Bronchial smooth muscle cell (primary cell): Measurements from ENCODE around the gene NLRP12. TPM values are rescaled to one million over a fixed set of nuclear protein-coding genes. Genes with fewer than 3 reads are reported as not detected.

ENCODE experiments used
- total RNA-seq: library from RNA; depleted of rRNA; stranded (reverse); fragments of >200 nt; gene quantifications from 2 replicates; pipeline ENCODE4 v1.2.1, GENCODE V29; 2014

Gene NLRP12
- not detected in 2 replicates for total RNA-seq

GRCh38 chr19:53824134-53824611 lies at the start of gene NLRP12:
Gene NLRP12, minus strand, starts transcription at chr19:53824314. Its CDS starts 140 bp downstream, at chr19:53824174.

GRCh38 chr19:53867225-53868090 lies 43.3 kb upstream of the NLRP12 start, which contains the start of gene MYADM:
Gene MYADM, plus strand, starts transcription at chr19:53867883. Its CDS starts 5,647 bp downstream, at chr19:53873530.

Other genes with a start within 250 kb of the NLRP12 start
- not detected in 2 replicates for gene DPRX, start 192.3 kb downstream of the NLRP12 start, total RNA-seq
- gene MYADM, start 43.6 kb upstream of the NLRP12 start, total RNA-seq: 3.3 and 5.2 TPM in 2 replicates
- gene PRKCG, start 57.9 kb upstream of the NLRP12 start, total RNA-seq: 0.17 TPM in 1 of 2 replicates, not detected in the other
- 0.47 and 3.1 TPM in 2 replicates for gene CACNG7, start 85.0 kb upstream of the NLRP12 start, total RNA-seq
- gene CACNG8, start 138.6 kb upstream of the NLRP12 start, total RNA-seq: 0.47 and 1.5 TPM in 2 replicates
- gene CACNG6, start 167.3 kb upstream of the NLRP12 start, total RNA-seq: 0.34 and 0.47 TPM in 2 replicates
- gene VSTM1, start 239.6 kb upstream of the NLRP12 start, total RNA-seq: not detected in 2 replicates